Left renal cortex interstitium (tissue), 4 donors: ENCODE measurements around the gene FAM227A. TPM values are rescaled to one million over a fixed set of nuclear protein-coding genes. Genes with fewer than 3 reads are reported as not detected.

Experiments
- DNase-seq, 4 donors: peaks; one replicate each; pipeline ENCODE4 v3.0.0-alpha.2; 2013; ENCODE audit warnings: low read depth in 4 of 4, low spot score in 2 of 4, missing footprints in 1 of 4
- polyA plus RNA-seq, 4 donors: library from polyadenylated mRNA; unstranded; fragments of 120-200 nt; gene quantifications; one replicate each; pipeline ENCODE4 v1.2.1, GENCODE V29; 2013; ENCODE audit not compliant: insufficient read length in 4 of 4

FAM227A gene
- polyA plus RNA-seq: 10 to 100 TPM in 2 of 4 donors, 1 to 10 TPM in 2; 3.6 to 12.6 (median 7.8) TPM

DNA sequence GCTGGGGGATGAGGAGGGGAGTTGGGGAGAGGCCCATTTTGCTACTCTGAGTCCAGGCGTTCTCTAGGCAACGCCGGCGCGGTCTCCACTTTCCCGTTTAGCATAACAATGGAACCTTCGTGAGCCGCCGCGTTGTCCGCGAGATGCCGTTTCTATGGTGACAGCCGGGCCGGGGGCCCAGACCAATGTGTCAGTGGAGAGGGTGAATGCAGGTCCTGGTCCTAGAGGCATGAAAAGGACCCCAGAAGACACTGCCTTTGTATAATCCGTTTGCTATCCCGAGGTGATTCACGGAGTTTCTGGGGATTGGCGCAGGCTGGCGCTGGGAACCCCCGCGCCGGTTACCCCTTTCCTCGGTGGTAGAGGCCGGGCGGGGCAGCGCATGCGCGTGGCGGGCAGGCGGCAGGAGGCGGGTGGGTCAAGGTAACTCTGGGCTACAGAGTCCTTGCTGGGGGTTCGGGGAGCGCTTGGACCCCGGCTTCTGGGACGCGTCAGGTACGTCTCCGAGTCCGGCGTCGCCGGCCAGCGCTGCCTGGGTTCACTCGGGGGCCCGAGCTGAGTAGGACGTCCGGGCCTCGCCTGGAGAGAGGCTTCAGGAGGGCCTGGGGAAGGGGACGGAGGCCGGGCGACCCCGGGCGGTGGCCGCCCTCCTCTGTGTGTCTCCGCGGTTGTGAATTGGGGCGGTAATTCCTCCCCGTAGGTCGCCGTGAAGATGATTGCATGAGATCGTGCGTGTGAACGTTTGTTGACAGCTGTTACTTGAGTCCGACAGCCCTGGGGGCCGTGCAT is at the start of gene FAM227A, which contains the start of gene CBY1:
FAM227A (minus strand) TSS at position 137 of the 789 bp plus-strand sequence. CDS start 6,224 bp downstream, outside the sequence.
CBY1 (plus strand) TSS at position 383 of the 789 bp plus-strand sequence. CDS start 11,417 bp downstream, outside the sequence.
- peak; percentile 83 to 89 (median 85) for DNase-seq

DNA sequence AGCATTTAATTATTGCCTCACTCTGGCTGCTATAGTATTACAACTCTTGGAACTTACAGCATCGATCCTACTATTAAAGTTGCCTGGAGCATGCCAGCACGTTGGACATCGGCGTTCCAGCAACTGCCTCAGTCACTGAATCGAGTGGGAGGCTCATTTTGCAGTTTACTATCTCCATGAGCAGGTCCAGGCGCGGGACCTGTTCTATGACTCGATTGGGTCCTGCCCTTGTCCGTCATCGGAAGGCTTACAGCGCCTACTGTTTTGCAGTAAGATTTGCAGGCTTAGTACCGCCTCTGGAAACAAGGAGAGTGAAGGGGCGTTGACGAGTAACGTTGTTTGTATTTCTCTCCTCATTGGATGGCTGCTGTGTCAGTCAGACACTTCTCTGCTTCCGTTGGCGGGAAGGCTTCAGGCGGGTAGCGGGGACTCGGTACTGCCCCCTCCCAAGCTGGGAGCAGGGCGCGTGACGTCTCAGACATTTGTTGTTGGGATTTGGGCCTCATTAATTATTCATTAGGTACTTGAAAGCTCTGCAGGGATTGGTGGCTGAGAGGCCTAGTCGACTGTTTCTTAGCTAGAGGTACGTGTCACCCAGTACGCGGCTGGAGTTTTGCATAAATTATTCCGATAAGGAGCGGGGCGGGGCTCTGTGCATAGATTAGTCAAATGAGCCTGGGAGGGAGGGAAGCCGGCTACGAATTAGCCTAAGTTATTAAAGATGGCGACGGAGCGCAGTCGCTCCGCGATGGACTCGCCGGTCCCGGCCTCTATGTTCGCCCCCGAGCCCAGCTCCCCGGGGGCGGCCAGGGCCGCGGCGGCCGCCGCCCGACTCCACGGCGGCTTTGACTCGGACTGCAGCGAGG is 49.3 kb upstream of the FAM227A start, which contains the start of gene GTPBP1:
GTPBP1 (plus strand) TSS at position 710 of the 866 bp plus-strand sequence; CDS start at position 722, 12 bp downstream.
- DNase-seq: peak; percentile 99 to 100 (median 100)

DNA sequence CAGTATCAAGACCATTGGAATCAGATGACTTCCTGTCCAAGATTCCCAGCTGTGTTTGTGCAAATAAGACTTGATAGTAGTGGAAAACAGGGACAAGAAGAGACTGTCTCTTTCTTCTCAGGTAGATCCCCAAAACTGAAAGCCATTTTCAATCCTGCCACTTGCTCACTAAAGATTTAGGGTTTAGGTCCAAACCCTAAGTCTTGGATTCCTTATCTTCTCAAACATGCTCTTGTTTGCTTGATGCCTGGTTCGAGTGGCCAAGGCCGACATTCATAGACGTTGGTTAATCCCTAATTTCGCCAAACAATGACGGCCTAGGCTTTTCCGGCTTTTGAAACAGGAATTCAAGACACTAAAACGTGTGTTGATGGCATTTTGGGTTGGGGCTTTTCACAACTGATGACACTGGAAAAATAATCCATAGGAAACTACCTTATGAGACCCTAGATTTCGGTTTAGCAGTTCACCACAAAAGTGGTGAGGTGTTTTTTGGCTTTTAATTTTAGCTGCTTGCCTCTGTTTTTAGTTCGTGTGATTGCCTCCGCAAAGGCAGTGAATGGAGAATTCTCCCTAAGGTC is 48.6 kb upstream of the FAM227A start:
- DNase-seq: peak in 1 of 4 donors; percentile 66

GRCh38 chr22:38700789-38701628 is 44.8 kb upstream of the FAM227A start, which contains the start of gene JOSD1:
Gene JOSD1, minus strand, starts transcription at chr22:38700943. Its CDS starts 956 bp downstream, at chr22:38699987.
- DNase-seq: peak; percentile 82 to 91 (median 86)

DNA sequence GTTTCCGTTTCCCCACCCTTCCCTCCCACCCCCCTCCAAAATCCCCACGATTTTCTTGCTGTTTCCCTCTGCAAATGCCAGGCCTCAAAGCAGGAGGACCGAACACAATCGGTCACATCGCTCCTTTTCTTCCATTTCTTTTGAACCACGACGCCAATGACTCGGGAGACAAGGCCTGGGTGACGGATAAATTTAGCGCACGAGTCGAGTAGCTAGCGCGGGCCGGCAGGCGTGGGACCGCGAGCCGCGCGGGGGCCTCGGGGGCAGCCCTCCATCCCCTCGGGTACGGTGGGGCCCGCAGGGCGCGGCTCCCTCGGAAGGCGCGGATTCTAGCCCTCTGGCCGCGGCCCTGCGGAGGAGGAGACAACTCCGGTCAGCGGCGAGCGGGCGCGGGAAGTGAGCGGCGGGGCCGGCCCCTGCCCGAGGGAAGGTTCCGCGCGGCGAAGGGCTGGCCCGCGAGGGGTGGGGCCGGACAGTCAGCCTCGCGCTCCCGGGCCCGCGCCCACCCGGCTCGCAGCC is 44.1 kb upstream of the FAM227A start:
- DNase-seq: peak in 1 of 4 donors; percentile 21

DNA sequence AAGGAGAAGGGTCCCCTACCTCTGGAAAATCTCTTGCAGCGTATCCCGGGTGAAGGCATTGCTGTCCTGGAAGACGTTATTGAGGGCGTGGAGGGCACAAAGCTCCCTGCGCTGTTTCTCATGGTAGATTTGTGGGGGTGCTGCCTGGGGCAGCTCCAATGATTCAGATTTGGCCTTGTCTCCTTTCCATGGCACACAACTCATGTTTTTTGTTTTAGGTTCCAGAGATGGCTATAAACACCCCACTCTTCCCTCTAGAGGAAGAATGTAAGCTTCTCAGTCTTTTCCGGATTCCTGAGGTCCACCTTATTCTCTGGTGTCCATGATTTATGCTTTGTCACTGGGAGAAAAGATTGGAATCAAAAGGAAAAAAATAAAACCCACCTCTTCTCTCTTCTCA is 43.6 kb upstream of the FAM227A start:
- DNase-seq: no peak

DNA sequence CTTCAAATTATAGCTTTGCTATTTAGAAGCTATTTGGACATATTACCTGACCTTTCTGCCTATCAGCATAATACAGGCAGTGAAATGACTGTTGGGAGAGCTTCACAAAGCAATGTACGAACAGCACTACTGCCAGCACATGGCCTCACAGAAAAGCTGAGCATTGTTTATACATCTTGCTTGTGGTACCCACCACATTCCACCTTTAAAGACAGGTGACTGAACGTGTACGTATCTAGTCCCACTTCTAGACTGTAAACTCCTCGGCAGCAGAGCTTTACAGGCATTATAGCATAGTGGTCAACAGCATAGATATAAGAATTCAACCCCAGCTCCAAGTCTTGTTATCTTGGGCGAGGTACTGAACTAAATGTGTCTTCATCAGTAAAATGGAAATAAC is 43.0 kb upstream of the FAM227A start:
- no peak for DNase-seq

GRCh38 chr22:38698407-38699094 is 42.4 kb upstream of the FAM227A start:
- no peak for DNase-seq

- no peak for DNase-seq
Measured at GRCh38 chr22:38697425-38698089, 41.4 kb upstream of the FAM227A start.

- no peak for DNase-seq
Measured at GRCh38 chr22:38696606-38697424, 40.6 kb upstream of the FAM227A start.

- no peak for DNase-seq
Measured at GRCh38 chr22:38694940-38695339, 38.7 kb upstream of the FAM227A start.

GRCh38 chr22:38694049-38694448 is 37.9 kb upstream of the FAM227A start:
- no peak for DNase-seq

DNA sequence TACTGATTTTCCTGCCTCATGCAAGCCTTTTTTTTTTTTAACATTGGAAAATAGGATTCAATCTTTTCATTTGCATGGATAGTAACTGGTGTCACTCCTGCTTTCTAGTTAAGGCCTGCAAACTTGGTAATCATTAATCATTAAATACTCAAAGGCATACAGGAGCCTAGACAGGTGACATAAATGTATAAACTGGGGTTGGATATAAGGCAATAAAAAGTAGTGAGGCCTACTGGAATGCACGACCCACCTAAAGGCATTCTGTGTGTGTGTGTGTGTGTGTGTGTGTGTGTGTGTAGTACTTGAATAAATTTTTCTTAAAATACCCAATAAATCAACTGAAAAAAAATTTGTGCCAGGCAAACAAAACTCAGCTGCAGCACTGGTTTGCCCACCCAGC is 33.5 kb upstream of the FAM227A start:
- DNase-seq: no peak

- DNase-seq: no peak
Measured at GRCh38 chr22:38685761-38686160, 29.6 kb upstream of the FAM227A start.

DNA sequence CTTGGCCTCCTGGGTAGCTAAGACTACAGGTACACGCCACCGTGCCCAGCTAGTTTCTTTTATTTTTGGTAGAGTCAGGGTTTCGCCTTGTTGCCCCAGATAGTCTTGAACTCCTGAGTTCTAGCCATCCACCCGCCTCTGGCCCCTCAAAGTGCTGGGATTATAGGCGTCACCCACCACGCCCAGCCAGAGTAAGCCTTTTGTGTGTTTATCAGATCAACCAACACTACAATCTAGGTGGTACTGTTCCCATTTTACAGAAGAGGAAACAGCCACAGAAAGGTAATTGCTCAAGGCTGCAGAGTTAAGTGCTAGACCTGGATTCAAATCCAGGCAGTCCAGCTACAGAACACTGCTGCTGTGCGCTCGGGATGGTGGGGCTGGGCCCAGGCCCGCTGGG is 28.7 kb upstream of the FAM227A start:
- no peak for DNase-seq

DNA sequence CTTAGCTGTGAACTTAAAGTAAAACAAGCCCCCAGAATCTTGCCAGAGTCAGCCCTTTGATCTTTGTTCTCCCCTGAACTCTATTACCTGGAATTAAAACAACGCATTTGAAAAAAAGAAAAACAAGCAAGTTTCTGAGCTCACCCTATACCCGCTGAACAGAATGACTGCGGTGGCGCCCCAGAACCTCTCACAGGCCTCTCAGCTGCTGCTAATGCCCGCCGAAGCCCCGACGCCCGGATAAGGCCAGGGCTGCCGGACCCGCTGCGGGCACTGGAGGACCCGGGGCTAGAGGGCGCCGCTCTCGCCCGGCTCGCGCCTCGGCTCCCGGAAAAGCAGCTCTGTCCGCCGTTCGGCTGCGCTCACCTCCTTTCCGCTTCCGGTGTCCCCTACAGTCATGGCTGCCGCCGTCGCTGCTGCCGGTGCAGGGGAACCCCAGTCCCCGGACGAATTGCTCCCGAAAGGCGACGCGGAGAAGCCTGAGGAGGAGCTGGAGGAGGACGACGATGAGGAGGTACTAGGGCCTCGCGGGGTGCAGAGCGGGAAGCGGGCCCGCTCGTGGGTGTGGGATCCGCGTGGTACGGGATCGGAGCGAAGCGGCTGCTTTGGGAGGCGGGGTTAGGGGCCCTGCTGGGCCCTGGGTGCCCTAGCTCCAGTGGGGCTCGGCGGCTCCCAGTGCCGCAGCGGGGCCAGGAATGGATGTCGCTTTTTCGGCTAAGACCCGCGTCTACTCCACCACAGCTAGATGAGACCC is 25.6 kb upstream of the FAM227A start, which contains the start of gene TOMM22:
TOMM22 (plus strand) TSS at position 376 of the 754 bp plus-strand sequence; CDS start at position 398, 22 bp downstream.
- peak in 3 of 4 donors; percentile 48 to 77 (median 71) for DNase-seq

DNA sequence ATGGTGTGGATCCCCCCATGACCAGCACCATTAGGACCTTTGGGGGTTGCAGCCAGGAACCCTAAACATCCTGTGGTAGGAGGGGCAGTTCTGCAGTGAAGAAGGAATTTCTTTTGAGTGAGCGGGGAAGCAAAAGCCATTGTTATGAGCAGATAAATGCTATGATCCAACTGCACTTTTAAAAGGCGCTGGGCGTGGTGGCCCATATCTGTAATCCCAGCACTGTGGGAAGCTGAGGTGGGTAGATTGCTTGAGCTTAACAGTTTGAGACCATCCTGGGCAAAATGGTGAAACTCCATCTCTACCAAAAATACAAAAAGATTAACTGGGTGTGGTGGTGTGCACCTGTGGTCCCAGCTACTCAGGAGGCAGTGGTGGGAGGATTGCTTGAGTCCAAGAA is 19.6 kb upstream of the FAM227A start:
- no peak for DNase-seq
